NB4 (cell line): ENCODE data around the gene OR51B4.

ENCODE experiments used
- DNase-seq: peaks from one replicate; pipeline ENCODE4 v3.0.0; 2010; ENCODE audit warnings: low read depth
- H3K4me3 ChIP-seq: one replicate; pipeline ENCODE4 v1.5.1; 2011; ENCODE audit warnings: mild to moderate bottlenecking, low read depth, low read length, moderate library complexity
- CTCF ChIP-seq: IDR thresholded peaks from one replicate; pipeline ENCODE4 v1.5.1; 2012; ENCODE audit warnings: low read depth, low read length
- MAX ChIP-seq: IDR thresholded peaks from 2 replicates; pipeline ENCODE4 v1.6.1; 2011; ENCODE audit warnings: low read depth, low read length
- MYC ChIP-seq: IDR thresholded peaks from 2 replicates; pipeline ENCODE4 v1.6.1; 2011; ENCODE audit warnings: low read depth, low read length
- POLR2A ChIP-seq: IDR thresholded peaks from 2 replicates; pipeline ENCODE4 v1.6.1; 2011; ENCODE audit warnings: mild to moderate bottlenecking; ENCODE audit not compliant: insufficient read length; ENCODE audit errors: extremely low read depth

Gene OR51B4

GRCh38 chr11:5279471-5280090 lies 22.2 kb downstream of the OR51B4 start:
- DNase-seq = no peak
- no peak overlapping the region for H3K4me3 ChIP-seq
- TF ChIP-seq CTCF (no peak), POLR2A (no peak), MAX (no peak), MYC (no peak)

- TF ChIP-seq POLR2A (no peak), MAX (no peak), MYC (no peak), CTCF (no peak)
- no peak for DNase-seq
- no peak overlapping the region for H3K4me3 ChIP-seq
Observed at GRCh38 chr11:5277807-5278382, 23.9 kb downstream of the OR51B4 start.

GRCh38 chr11:5276697-5277096 lies 25.0 kb downstream of the OR51B4 start:
- H3K4me3 ChIP-seq = no peak overlapping the region
- DNase-seq = no peak
- TF ChIP-seq MAX = no peak
- no peak for TF ChIP-seq POLR2A
- no peak for TF ChIP-seq CTCF
- no peak for TF ChIP-seq MYC

GRCh38 chr11:5275369-5276110 lies 26.2 kb downstream of the OR51B4 start:
- no peak for TF ChIP-seq POLR2A
- TF ChIP-seq CTCF = no peak
- no peak for TF ChIP-seq MAX
- TF ChIP-seq MYC = no peak
- H3K4me3 ChIP-seq = no peak overlapping the region
- DNase-seq = no peak

GRCh38 chr11:5274395-5274794 lies 27.4 kb downstream of the OR51B4 start:
- no peak for TF ChIP-seq MAX
- no peak for TF ChIP-seq MYC
- TF ChIP-seq POLR2A = no peak
- no peak for TF ChIP-seq CTCF
- no peak overlapping the region for H3K4me3 ChIP-seq
- no peak for DNase-seq
